HepG2 (cell line): Measurements from ENCODE around the gene ENTREP3. TPM values are rescaled to one million over a fixed set of nuclear protein-coding genes. Genes with fewer than 3 reads are reported as not detected.

ENCODE experiments used
- ATAC-seq: fragments of 200-7000 bp; cut with Tn5 transposase; 3 replicates; pipeline ENCODE4 v1.9.1; 2020; ENCODE audit warnings: mild to moderate bottlenecking, moderate library complexity
- BruUV-seq: library from RNA; stranded (reverse); fragments of 400-500 nt; replicated peaks from 2 replicates; lab custom pipeline; 2021; lab: Mats Ljungman, UMichigan
- CTCF ChIA-PET: fragments of 300-600 bp; formaldehyde crosslinking; extraction: SDS; loops from one replicate; lab custom pipeline; 2021; ENCODE audit warnings: low total read pairs, inconsistent platforms, low intra/inter-chr PET ratio; lab: Yijun Ruan, JAX
- POLR2A ChIA-PET: fragments of 350-600 bp; sonication (Branson Sonifier 250); formaldehyde crosslinking; loops from one replicate; lab custom pipeline; 2020; ENCODE audit warnings: antibody characterized with exemption, inconsistent platforms; lab: Yijun Ruan, JAX
- DNase-seq: peaks from one replicate; pipeline ENCODE4 v3.0.0-alpha.2; 2015; ENCODE audit warnings: low spot score
- FAIRE-seq: peaks from 3 replicates; lab custom pipeline; 2011; peaks lifted over from hg19 to GRCh38; lab: Jason Lieb, UNC
- H2AFZ ChIP-seq: one replicate; pipeline ENCODE4 v1.6.1; 2011; ENCODE audit warnings: low read length, inconsistent platforms
- H3K27ac ChIP-seq: fragments of 300-600 bp; 3 replicates; pipeline ENCODE4 v1.8.0; 2011; ENCODE audit warnings: mixed run types, mild to moderate bottlenecking, mixed read lengths, low read length, inconsistent platforms; ENCODE audit not compliant: insufficient read depth; ENCODE audit errors: extremely low read length
- H3K27me3 ChIP-seq, 2 experiments: fragments of 200-600 bp in 1 of 2; 2 replicates in 1 of 2; 3 replicates in 1 of 2; pipeline versions ENCODE4 v1.6.0 to v1.8.0; 2011; ENCODE audit warnings: low read length in 2 of 2, mild to moderate bottlenecking in 2 of 2, moderate library complexity in 2 of 2, inconsistent platforms in 1 of 2; ENCODE audit not compliant: insufficient read depth in 2 of 2, control insufficient read depth in 1 of 2
- H3K36me3 ChIP-seq, 2 experiments: fragments of 200-600 bp in 1 of 2; replicated peaks in 1 of 2; 2 replicates in 1 of 2; 3 replicates in 1 of 2; pipeline versions ENCODE4 v1.5.1 to v1.8.0; 2011; ENCODE audit warnings: low read length in 2 of 2, inconsistent platforms in 1 of 2; ENCODE audit not compliant: insufficient read depth in 2 of 2, control insufficient read depth in 1 of 2
- H3K4me1 ChIP-seq: 2 replicates; pipeline ENCODE4 v1.5.1; 2012; ENCODE audit warnings: low read length, inconsistent platforms; ENCODE audit not compliant: insufficient read depth
- H3K4me2 ChIP-seq: 2 replicates; pipeline ENCODE4 v1.6.0; 2011; ENCODE audit warnings: low read depth, low read length, inconsistent platforms
- H3K4me3 ChIP-seq, 3 experiments: fragments of 200-600 bp in 1 of 3; sonication (generic), shearing (Covaris generic) in 1 of 3; replicated peaks in 1 of 3; 2 replicates each; pipeline ENCODE4 v1.5.1; 2011 to 2016; ENCODE audit warnings: low read length in 3 of 3, inconsistent platforms in 2 of 3, low read depth in 2 of 3, mild to moderate bottlenecking in 2 of 3, control low read depth in 1 of 3, mixed read lengths in 1 of 3; ENCODE audit not compliant: insufficient read depth in 1 of 3
- H3K79me2 ChIP-seq: one replicate; pipeline ENCODE4 v1.6.1; 2011; ENCODE audit warnings: low read length, inconsistent platforms; ENCODE audit not compliant: insufficient read depth
- H3K9ac ChIP-seq: 2 replicates; pipeline ENCODE4 v1.6.0; 2011; ENCODE audit warnings: mild to moderate bottlenecking, low read depth, low read length, inconsistent platforms; ENCODE audit not compliant: insufficient read depth
- H3K9me3 ChIP-seq: 2 replicates; pipeline ENCODE4 v1.5.1; 2012; ENCODE audit warnings: mild to moderate bottlenecking, low read length
- H4K20me1 ChIP-seq: 2 replicates; pipeline ENCODE4 v1.6.0; 2011; ENCODE audit warnings: inconsistent platforms, mild to moderate bottlenecking, low read length, moderate library complexity; ENCODE audit not compliant: insufficient read depth
- GZF1 ChIP-seq: sonication (generic); formaldehyde crosslinking; IDR thresholded peaks from 2 replicates; pipeline ENCODE4 v1.5.1; 2020; ENCODE audit warnings: mild to moderate bottlenecking, missing genetic modification reagents
- HINFP ChIP-seq: sonication (generic); formaldehyde crosslinking; IDR thresholded peaks from 2 replicates; pipeline ENCODE4 v1.4.0; 2020; ENCODE audit warnings: low read depth, mild to moderate bottlenecking, missing genetic modification reagents
- HNRNPL ChIP-seq: fragments of 200-400 bp; formaldehyde crosslinking; IDR thresholded peaks from 2 replicates; pipeline ENCODE4 v1.6.1; 2017; ENCODE audit warnings: mild to moderate bottlenecking, low read depth, low read length
- HOXA3 ChIP-seq: sonication (generic); formaldehyde crosslinking; IDR thresholded peaks from 2 replicates; pipeline ENCODE4 v1.5.0; 2020; ENCODE audit warnings: missing genetic modification reagents
- KLF12 ChIP-seq: sonication (generic); formaldehyde crosslinking; IDR thresholded peaks from 2 replicates; pipeline ENCODE4 v1.4.0; 2020; ENCODE audit warnings: missing genetic modification reagents, borderline replicate concordance
- SALL1 ChIP-seq: sonication (generic); formaldehyde crosslinking; IDR thresholded peaks from 2 replicates; pipeline ENCODE4 v1.8.0; 2022; ENCODE audit warnings: mild to moderate bottlenecking, missing genetic modification reagents
- ZBED4 ChIP-seq: sonication (generic); formaldehyde crosslinking; IDR thresholded peaks from 2 replicates; pipeline ENCODE4 v1.4.0; 2020; ENCODE audit warnings: missing genetic modification reagents, borderline replicate concordance
- ZNF224 ChIP-seq: sonication (generic); formaldehyde crosslinking; IDR thresholded peaks from 2 replicates; pipeline ENCODE4 v1.5.0; 2020; ENCODE audit warnings: mild to moderate bottlenecking, missing genetic modification reagents
- ZNF589 ChIP-seq: sonication (generic); formaldehyde crosslinking; conservative IDR thresholded peaks from 2 replicates; pipeline ENCODE4 v1.8.0; 2022; ENCODE audit warnings: mild to moderate bottlenecking, moderate library complexity, missing genetic modification reagents
- ZNF678 ChIP-seq: sonication (generic); formaldehyde crosslinking; IDR thresholded peaks from 2 replicates; pipeline ENCODE4 v1.4.0; 2020; ENCODE audit warnings: mild to moderate bottlenecking, missing genetic modification reagents
- ZNF703 ChIP-seq: sonication (generic); formaldehyde crosslinking; IDR thresholded peaks from 2 replicates; pipeline ENCODE4 v1.5.1; 2020; ENCODE audit warnings: missing genetic modification reagents, mild to moderate bottlenecking, moderate library complexity, borderline replicate concordance
- WGBS: methylation state at CpG from one replicate; pipeline ENCODE4 v1.1.6; 2017; ENCODE audit warnings: low lambda C conversion rate; 5-methylcytosine and 5-hydroxymethylcytosine counted together
- in situ Hi-C: cut with HindIII; loops from 2 replicates; pipeline ENCODE4 v1.10.0; 2017; ENCODE audit warnings: low pct_unique_long_range_greater_than_20kb; ENCODE audit not compliant: extremely low pct_ligation_motif_present
- intact Hi-C: fragments of 100-400 bp; cut with micrococcal nuclease; formaldehyde crosslinking; loops from one replicate; pipeline ENCODE4 v1.10.0; 2022; ENCODE audit not compliant: unreplicated experiment
- polyA plus RNA-seq, 8 experiments: library from polyadenylated mRNA; depleted of rRNA in 3 of 8; stranded (reverse) in 7 of 8; unstranded in 1 of 8; fragments of >200 nt; fragmentation: Illumina TruSeq in 4 of 8; extraction: Trizol in 4 of 8; gene quantifications; 2 replicates each; pipeline versions ENCODE4 v1.2.1 to v1.2.3, GENCODE V29; 2011 to 2016; ENCODE audit warnings: low read depth in 4 of 8, missing spikeins in 1 of 8, mixed read lengths in 1 of 8; ENCODE audit not compliant: insufficient read depth in 1 of 8
- total RNA-seq, 5 experiments: library from RNA; depleted of rRNA; stranded (reverse); fragments of >200 nt; fragmentation: Illumina TruSeq; extraction: Trizol; gene quantifications; 2 replicates each; pipeline ENCODE4 v1.2.3, GENCODE V29; 2016; ENCODE audit warnings: low read depth in 1 of 5
- TF ChIP-seq, protein P1 (sequence below): IDR thresholded peaks from 2 replicates; pipeline ENCODE4 v1.6.1; 2016; ENCODE audit warnings: missing biosample characterization, missing genetic modification reagents, low read depth

ENTREP3 gene
- total and polyA plus RNA-seq, 2 of the 13 experiments (the other 11 are each of a cell fraction or from before 2014, with no cell fraction given) = 4.1 to 9.9 TPM

DNA sequence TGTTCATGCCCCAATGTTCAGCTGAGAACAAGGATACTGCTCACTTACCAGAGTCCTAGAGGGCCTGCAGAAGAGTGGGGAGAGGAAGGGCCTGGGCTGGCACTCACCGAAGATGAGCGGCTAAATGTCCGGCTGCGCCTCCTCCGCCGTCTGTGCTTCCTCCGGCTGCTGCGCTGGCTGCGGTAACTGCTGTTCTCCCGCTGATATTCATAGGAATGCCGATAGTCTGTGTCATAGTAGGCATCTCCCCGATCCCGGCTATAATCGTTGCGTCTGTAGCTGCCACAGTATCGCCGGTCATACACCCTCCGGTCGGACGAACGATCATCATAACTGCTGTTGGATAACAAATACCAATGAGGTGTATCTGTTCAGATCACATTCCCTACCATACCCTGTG lies 14.1 kb upstream of the ENTREP3 start:
- no peak for ATAC-seq
- H3K36me3 ChIP-seq = peaks cover 28 to 59% of the 10 kb centered on the region in 2 experiments
- in situ Hi-C loops = no loop called here
- H3K27me3 ChIP-seq = no peaks in the 10 kb centered on the region; a peak in 1 of 5 replicates
- no TSS peak for BruUV-seq
- WGBS = 97% methylated on average over 21 of the region's 21 CpGs
- intact Hi-C loops = no loop called here
- ChIA-PET CTCF (no interaction called here), POLR2A (no interaction called here)
- H3K4me3 ChIP-seq = no peak overlapping the region
- DNase-seq = no peak
- H3K4me2 ChIP-seq = no peak overlapping the region
- peaks cover 29% of the 10 kb centered on the region for H3K4me1 ChIP-seq
- H3K79me2 ChIP-seq = peaks cover 28% of the 10 kb centered on the region
- H3K9ac ChIP-seq = no peak overlapping the region
- no peak overlapping the region for H3K27ac ChIP-seq
- no peaks in the 10 kb centered on the region for H4K20me1 ChIP-seq
- no peak for FAIRE-seq
- H2AFZ ChIP-seq = no peak overlapping the region
- TF ChIP-seq ZNF224 (no peak), KLF12 (CRISPR knock-in tag) (no peak), HINFP (CRISPR knock-in tag) (no peak), HNRNPL (no peak), HOXA3 (CRISPR knock-in tag) (no peak), ZNF703 (CRISPR knock-in tag) (no peak), SALL1 (no peak), ZNF589 (CRISPR knock-in tag) (no peak), ZBED4 (no peak), GZF1 (CRISPR knock-in tag) (no peak), ZNF678 (no peak)
- TF ChIP-seq, protein P1, sequence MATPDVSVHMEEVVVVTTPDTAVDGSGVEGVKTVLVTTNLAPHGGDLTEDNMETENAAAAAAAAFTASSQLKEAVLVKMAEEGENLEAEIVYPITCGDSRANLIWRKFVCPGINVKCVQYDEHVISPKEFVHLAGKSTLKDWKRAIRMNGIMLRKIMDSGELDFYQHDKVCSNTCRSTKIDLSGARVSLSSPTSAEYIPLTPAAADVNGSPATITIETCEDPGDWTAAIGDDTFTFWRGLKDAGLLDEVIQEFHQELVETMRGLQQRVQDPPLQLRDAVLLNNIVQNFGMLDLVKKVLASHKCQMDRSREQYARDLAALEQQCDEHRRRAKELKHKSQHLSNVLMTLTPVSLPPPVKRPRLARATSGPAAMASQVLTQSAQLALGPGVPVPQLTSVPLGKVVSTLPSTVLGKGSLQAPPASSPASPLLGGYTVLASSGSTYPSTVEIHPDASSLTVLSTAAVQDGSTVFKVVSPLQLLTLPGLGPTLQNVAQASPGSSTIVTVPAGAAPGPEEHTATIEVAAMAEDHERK (CRISPR knock-in tag) = no peak
- H3K9me3 ChIP-seq = no peaks in the 10 kb centered on the region
